Endothelial cell of umbilical vein (primary cell): ENCODE measurements around the gene UBE2QL1. TPM values are rescaled to one million over a fixed set of nuclear protein-coding genes. Genes with fewer than 3 reads are reported as not detected.

Experiments used
- BruUV-seq: library from RNA; stranded (reverse); fragments of 400-500 nt; replicated peaks from 2 replicates; lab custom pipeline; 2021; lab: Mats Ljungman, UMichigan
- CTCF ChIA-PET: fragments of 300-600, 350-600 bp; sonication (Branson Sonifier 250); formaldehyde crosslinking; loops from one replicate; lab custom pipeline; 2021; ENCODE audit warnings: antibody characterized with exemption, inconsistent platforms; lab: Charles Lee
- POLR2A ChIA-PET: fragments of 300-600, 350-600 bp; sonication (Branson Sonifier 250); formaldehyde crosslinking; loops from one replicate; lab custom pipeline; 2021; ENCODE audit warnings: antibody characterized with exemption, inconsistent platforms; lab: Charles Lee
- DNase-seq: peaks from one replicate; pipeline ENCODE4 v3.0.0-alpha.2; 2011; ENCODE audit warnings: low read depth, low spot score
- FAIRE-seq: peaks from 2 replicates; lab custom pipeline; 2011; peaks lifted over from hg19 to GRCh38; lab: Jason Lieb, UNC
- H2AFZ ChIP-seq: 2 replicates; pipeline ENCODE4 v1.6.0; 2012; ENCODE audit warnings: low read depth, low read length, control low read depth, inconsistent platforms
- H3K27ac ChIP-seq: 2 replicates; pipeline ENCODE4 v1.5.1; 2011; ENCODE audit warnings: low read depth, mild to moderate bottlenecking, control low read depth, low read length, moderate library complexity; ENCODE audit not compliant: insufficient read depth
- H3K27me3 ChIP-seq, 2 experiments: 2 replicates each; pipeline versions ENCODE4 v1.6.0 to v1.6.1; 2011; ENCODE audit warnings: low read length in 2 of 2, mixed read lengths in 1 of 2; ENCODE audit not compliant: control insufficient read depth in 2 of 2, insufficient read depth in 2 of 2
- H3K36me3 ChIP-seq, 2 experiments: 2 replicates in 1 of 2; 3 replicates in 1 of 2; pipeline ENCODE4 v1.5.1; 2011; ENCODE audit warnings: low read length in 2 of 2, mild to moderate bottlenecking in 1 of 2, moderate library complexity in 1 of 2; ENCODE audit not compliant: control insufficient read depth in 2 of 2, insufficient read depth in 2 of 2; ENCODE audit errors: extremely low read depth in 1 of 2
- H3K4me1 ChIP-seq: 3 replicates; pipeline ENCODE4 v1.5.1; 2011; ENCODE audit warnings: mild to moderate bottlenecking, low read length; ENCODE audit not compliant: control insufficient read depth, insufficient read depth; ENCODE audit errors: extremely low read depth
- H3K4me2 ChIP-seq: 2 replicates; pipeline ENCODE4 v1.6.1; 2011; ENCODE audit warnings: low read length, control low read depth, mixed read lengths; ENCODE audit not compliant: insufficient read depth
- H3K4me3 ChIP-seq, 3 experiments: fragments of 200-600 bp in 1 of 3; sonication (generic), shearing (Covaris generic) in 1 of 3; replicated peaks in 1 of 3; 2 replicates each; pipeline ENCODE4 v1.5.1; 2011 to 2016; ENCODE audit warnings: control low read depth in 3 of 3, low read length in 3 of 3, mild to moderate bottlenecking in 2 of 3, inconsistent platforms in 1 of 3, low read depth in 1 of 3, moderate library complexity in 1 of 3; ENCODE audit not compliant: insufficient read depth in 1 of 3
- H3K79me2 ChIP-seq: 2 replicates; pipeline ENCODE4 v1.6.0; 2012; ENCODE audit warnings: low read length, inconsistent platforms; ENCODE audit not compliant: control insufficient read depth, insufficient read depth
- H3K9ac ChIP-seq: replicated peaks from 2 replicates; pipeline ENCODE3; 2011; ENCODE audit warnings: low read length, control low read depth; ENCODE audit not compliant: insufficient read depth; ENCODE audit errors: extremely low read depth
- H3K9me1 ChIP-seq: replicated peaks from 3 replicates; pipeline ENCODE4 v1.6.0; 2011; ENCODE audit warnings: mild to moderate bottlenecking, low read length; ENCODE audit not compliant: control insufficient read depth, insufficient read depth; ENCODE audit errors: extremely low read depth
- H3K9me3 ChIP-seq: replicated peaks from 2 replicates; pipeline ENCODE4 v1.5.1; 2012; ENCODE audit warnings: low read length, inconsistent platforms; ENCODE audit not compliant: control insufficient read depth, insufficient read depth
- H4K20me1 ChIP-seq: replicated peaks from 2 replicates; pipeline ENCODE3; 2011; ENCODE audit warnings: mild to moderate bottlenecking, low read length; ENCODE audit not compliant: control insufficient read depth, insufficient read depth; ENCODE audit errors: extremely low read depth
- EZH2 ChIP-seq: IDR thresholded peaks from 2 replicates; pipeline ENCODE4 v1.6.1; 2012; ENCODE audit warnings: borderline replicate concordance, low read depth, mild to moderate bottlenecking, moderate library complexity, low read length, inconsistent platforms; ENCODE audit not compliant: severe bottlenecking
- FOS ChIP-seq: IDR thresholded peaks from 2 replicates; pipeline ENCODE4 v1.6.1; 2011; ENCODE audit warnings: mild to moderate bottlenecking, low read length, moderate library complexity, borderline replicate concordance; ENCODE audit not compliant: insufficient read depth
- GATA2 ChIP-seq: IDR thresholded peaks from 2 replicates; pipeline ENCODE4 v1.7.0; 2011; ENCODE audit warnings: low read depth, mild to moderate bottlenecking, moderate library complexity, mixed read lengths, low read length; ENCODE audit not compliant: insufficient read length, insufficient read depth
- JUN ChIP-seq: IDR thresholded peaks from 2 replicates; pipeline ENCODE4 v1.6.1; 2011; ENCODE audit warnings: borderline replicate concordance, low read depth; ENCODE audit not compliant: insufficient read length, insufficient read depth
- MAX ChIP-seq: IDR thresholded peaks from 2 replicates; pipeline ENCODE4 v1.6.1; 2011; ENCODE audit not compliant: insufficient read depth, insufficient read length
- MYC ChIP-seq: IDR thresholded peaks from one replicate; pipeline ENCODE4 v1.6.1; 2011; ENCODE audit warnings: mild to moderate bottlenecking, low read depth, low read length
- POLR2A ChIP-seq: IDR thresholded peaks from 2 replicates; pipeline ENCODE4 v1.6.1; 2012; ENCODE audit warnings: low read depth, mild to moderate bottlenecking, control low read depth, low read length
- POLR2AphosphoS5 ChIP-seq: IDR thresholded peaks from 2 replicates; pipeline ENCODE4 v1.6.1; 2012; ENCODE audit warnings: low read depth, mild to moderate bottlenecking, control low read depth, low read length, moderate library complexity; ENCODE audit not compliant: insufficient read depth
- dilution Hi-C: fragments of 300-500 bp; cut with MboI; formaldehyde crosslinking; loops from one replicate; pipeline ENCODE4 v1.15.0; 2019; ENCODE audit warnings: low sequenced_read_pairs; ENCODE audit not compliant: extremely low pct_ligation_motif_present
- intact Hi-C: fragments of 100-400 bp; cut with micrococcal nuclease; formaldehyde crosslinking; loops from one replicate; pipeline ENCODE4 v1.10.0; 2022
- polyA plus RNA-seq, 4 experiments: library from polyadenylated mRNA; depleted of rRNA in 3 of 4; stranded (reverse) in 3 of 4; unstranded in 1 of 4; fragments of >200 nt; gene quantifications; 2 replicates each; pipeline versions ENCODE4 v1.2.1 to v1.2.3, GENCODE V29; 2011 to 2012; ENCODE audit warnings: missing spikeins in 1 of 4
- total RNA-seq: library from RNA; stranded (reverse); gene quantifications from 2 replicates; pipeline ENCODE4 v1.2.3, GENCODE V29; 2021
- TF ChIP-seq, protein P1 (sequence below), 2 donors: IDR thresholded peaks; 1 replicate in 1 of 2; 2 replicates in 1 of 2; pipeline ENCODE4 v1.5.1; 2011; ENCODE audit warnings: low read length in 2 of 2, mild to moderate bottlenecking in 2 of 2, moderate library complexity in 2 of 2, control low read depth in 1 of 2, inconsistent platforms in 1 of 2, low read depth in 1 of 2; ENCODE audit not compliant: insufficient read depth in 1 of 2; ENCODE audit errors: extremely low read depth in 1 of 2

Gene UBE2QL1
- total and polyA plus RNA-seq, 2 donors (not counting 3 experiments of a cell fraction or from before 2014, with no cell fraction given): 0.04 to 0.15 TPM

DNA sequence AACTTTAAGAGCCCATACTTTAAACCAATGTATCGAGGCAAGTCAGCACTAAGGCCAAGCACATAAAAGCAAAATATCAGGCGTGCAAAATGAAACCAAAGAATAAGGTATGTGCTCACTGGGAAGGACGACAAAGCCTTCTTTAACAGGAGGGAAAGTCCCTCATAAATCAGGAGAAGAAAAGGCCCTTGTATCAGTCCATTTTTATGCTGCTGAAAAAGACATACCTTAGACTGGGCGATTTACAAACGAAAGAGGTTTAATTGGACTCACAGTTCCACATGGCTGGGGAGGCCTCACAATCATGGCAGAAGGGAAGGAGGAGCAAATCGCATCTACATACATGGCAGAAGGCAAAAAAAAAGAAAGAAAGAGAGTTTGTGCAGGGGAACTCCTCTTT lies 68.9 kb downstream of the UBE2QL1 start:
- Histone ChIP-seq H3K27ac (no peak overlapping the region), H3K4me1 (no peaks in the 10 kb centered on the region), H3K36me3 (no peaks in the 10 kb centered on the region), H3K9me3 (no peaks in the 10 kb centered on the region), H3K27me3 (peaks cover 0 to 7% of the 10 kb centered on the region in 2 experiments), H3K4me3 (no peak overlapping the region), H3K9me1 (no peaks in the 10 kb centered on the region), H2AFZ (no peak overlapping the region), H4K20me1 (no peaks in the 10 kb centered on the region), H3K79me2 (no peaks in the 10 kb centered on the region), H3K9ac (no peak overlapping the region), H3K4me2 (no peak overlapping the region)
- FAIRE-seq (no peak), DNase-seq (no peak)
- ChIA-PET CTCF (interaction anchor here (1.2 kb wide), 1 partner anchor 1020 kb away, joined by 3 read pairs; no protein-coding TSS in a partner anchor), POLR2A (no interaction called here)
- dilution Hi-C loops: no loop called here
- TF ChIP-seq JUN (no peak), MYC (no peak), POLR2AphosphoS5 (no peak), POLR2A (no peak), EZH2 (no peak), FOS (no peak), GATA2 (no peak), MAX (no peak)
- TF ChIP-seq, protein P1, sequence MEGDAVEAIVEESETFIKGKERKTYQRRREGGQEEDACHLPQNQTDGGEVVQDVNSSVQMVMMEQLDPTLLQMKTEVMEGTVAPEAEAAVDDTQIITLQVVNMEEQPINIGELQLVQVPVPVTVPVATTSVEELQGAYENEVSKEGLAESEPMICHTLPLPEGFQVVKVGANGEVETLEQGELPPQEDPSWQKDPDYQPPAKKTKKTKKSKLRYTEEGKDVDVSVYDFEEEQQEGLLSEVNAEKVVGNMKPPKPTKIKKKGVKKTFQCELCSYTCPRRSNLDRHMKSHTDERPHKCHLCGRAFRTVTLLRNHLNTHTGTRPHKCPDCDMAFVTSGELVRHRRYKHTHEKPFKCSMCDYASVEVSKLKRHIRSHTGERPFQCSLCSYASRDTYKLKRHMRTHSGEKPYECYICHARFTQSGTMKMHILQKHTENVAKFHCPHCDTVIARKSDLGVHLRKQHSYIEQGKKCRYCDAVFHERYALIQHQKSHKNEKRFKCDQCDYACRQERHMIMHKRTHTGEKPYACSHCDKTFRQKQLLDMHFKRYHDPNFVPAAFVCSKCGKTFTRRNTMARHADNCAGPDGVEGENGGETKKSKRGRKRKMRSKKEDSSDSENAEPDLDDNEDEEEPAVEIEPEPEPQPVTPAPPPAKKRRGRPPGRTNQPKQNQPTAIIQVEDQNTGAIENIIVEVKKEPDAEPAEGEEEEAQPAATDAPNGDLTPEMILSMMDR (IDR thresholded peaks at IDR 0.05; ENCODE audit: extremely low read depth in 1 of 2, insufficient read depth in 1 of 2, low read depth in 1 of 2, low read length in 2 of 2): no peak
- no TSS peak for BruUV-seq
- intact Hi-C loops: no loop called here
